Loucy (cell line): Measurements from ENCODE around the gene MINK1.

Experiments
- H2AFZ ChIP-seq: fragments of 200-600 bp; sonication (generic); 2 replicates; pipeline ENCODE4 v1.6.0; 2016; ENCODE audit warnings: antibody characterized with exemption, mild to moderate bottlenecking, low read length, moderate library complexity
- H3F3A ChIP-seq: fragments of 200-600 bp; 2 replicates; pipeline ENCODE4 v1.6.0; 2016; ENCODE audit warnings: antibody characterized with exemption, low read depth, mild to moderate bottlenecking
- H3K27me3 ChIP-seq: fragments of 200-600 bp; sonication (generic); 2 replicates; pipeline ENCODE4 v1.6.1; 2014; ENCODE audit warnings: low read length, mild to moderate bottlenecking; ENCODE audit not compliant: insufficient read depth, poor library complexity, severe bottlenecking
- H3K36me3 ChIP-seq: fragments of 200-600 bp; sonication (generic); 2 replicates; pipeline ENCODE4 v1.6.1; 2016; ENCODE audit warnings: low read length; ENCODE audit not compliant: insufficient read depth
- H3K4me1 ChIP-seq: fragments of 200-600 bp; sonication (generic); 2 replicates; pipeline ENCODE4 v1.5.1; 2014; ENCODE audit warnings: low read length, mild to moderate bottlenecking; ENCODE audit not compliant: insufficient read depth, poor library complexity, severe bottlenecking
- H3K4me2 ChIP-seq: fragments of 200-600 bp; sonication (generic); 2 replicates; pipeline ENCODE4 v1.6.0; 2014; ENCODE audit warnings: antibody characterized with exemption, low read length, low read depth, mild to moderate bottlenecking; ENCODE audit not compliant: poor library complexity, severe bottlenecking
- H3K4me3 ChIP-seq: fragments of 200-600 bp; sonication (generic); 2 replicates; pipeline ENCODE4 v1.5.1; 2014; ENCODE audit warnings: low read length, mild to moderate bottlenecking, mixed read lengths; ENCODE audit not compliant: poor library complexity, severe bottlenecking
- H3K79me2 ChIP-seq: fragments of 200-600 bp; sonication (generic); 2 replicates; pipeline ENCODE4 v1.6.1; 2014; ENCODE audit warnings: low read length; ENCODE audit not compliant: insufficient read depth
- H3K9ac ChIP-seq: fragments of 200-600 bp; sonication (generic); 2 replicates; pipeline ENCODE4 v1.6.0; 2014; ENCODE audit warnings: mild to moderate bottlenecking, low read depth, low read length, moderate library complexity; ENCODE audit not compliant: poor library complexity, severe bottlenecking
- H3K9me2 ChIP-seq: fragments of 200-600 bp; sonication (generic); replicated peaks from 2 replicates; pipeline ENCODE4 v1.6.1; 2016; ENCODE audit warnings: low read depth, low read length, mixed read lengths
- H3K9me3 ChIP-seq: fragments of 200-600 bp; sonication (generic); 2 replicates; pipeline ENCODE4 v1.6.1; 2014; ENCODE audit warnings: mild to moderate bottlenecking, antibody characterized with exemption, low read length, low read depth; ENCODE audit not compliant: insufficient read depth
- H4K20me1 ChIP-seq: fragments of 200-600 bp; sonication (generic); 2 replicates; pipeline ENCODE4 v1.6.0; 2014; ENCODE audit warnings: antibody characterized with exemption, low read length, mild to moderate bottlenecking; ENCODE audit not compliant: insufficient read depth, poor library complexity, severe bottlenecking
- EZH2phosphoT487 ChIP-seq: fragments of 200-600 bp; IDR thresholded peaks from 2 replicates; pipeline ENCODE4 v1.6.1; 2018; ENCODE audit warnings: antibody characterized with exemption, mild to moderate bottlenecking, moderate library complexity, borderline replicate concordance
- TF ChIP-seq, protein P1 (sequence below): fragments of 200-600 bp; sonication (generic); conservative IDR thresholded peaks from 2 replicates; pipeline ENCODE4 v1.5.1; 2014; ENCODE audit warnings: mild to moderate bottlenecking, antibody characterized with exemption, low read length

The MINK1 gene

GRCh38 chr17:4786516-4786915 is 46.6 kb upstream of the MINK1 start:
- Histone ChIP-seq H3K27me3 (no peaks in the 10 kb centered on the region), H3K4me3 (no peak overlapping the region), H4K20me1 (no peaks in the 10 kb centered on the region), H3K4me1 (peaks cover 10% of the 10 kb centered on the region), H3K9ac (no peak overlapping the region), H3K36me3 (no peaks in the 10 kb centered on the region), H3F3A (peaks cover 4% of the 10 kb centered on the region; the same call in 1 of the 2 replicates), H3K9me3 (no peaks in the 10 kb centered on the region), H2AFZ (no peak overlapping the region), H3K4me2 (no peak overlapping the region), H3K79me2 (no peaks in the 10 kb centered on the region), H3K9me2 (no peaks in the 10 kb centered on the region)
- TF ChIP-seq, protein P1, sequence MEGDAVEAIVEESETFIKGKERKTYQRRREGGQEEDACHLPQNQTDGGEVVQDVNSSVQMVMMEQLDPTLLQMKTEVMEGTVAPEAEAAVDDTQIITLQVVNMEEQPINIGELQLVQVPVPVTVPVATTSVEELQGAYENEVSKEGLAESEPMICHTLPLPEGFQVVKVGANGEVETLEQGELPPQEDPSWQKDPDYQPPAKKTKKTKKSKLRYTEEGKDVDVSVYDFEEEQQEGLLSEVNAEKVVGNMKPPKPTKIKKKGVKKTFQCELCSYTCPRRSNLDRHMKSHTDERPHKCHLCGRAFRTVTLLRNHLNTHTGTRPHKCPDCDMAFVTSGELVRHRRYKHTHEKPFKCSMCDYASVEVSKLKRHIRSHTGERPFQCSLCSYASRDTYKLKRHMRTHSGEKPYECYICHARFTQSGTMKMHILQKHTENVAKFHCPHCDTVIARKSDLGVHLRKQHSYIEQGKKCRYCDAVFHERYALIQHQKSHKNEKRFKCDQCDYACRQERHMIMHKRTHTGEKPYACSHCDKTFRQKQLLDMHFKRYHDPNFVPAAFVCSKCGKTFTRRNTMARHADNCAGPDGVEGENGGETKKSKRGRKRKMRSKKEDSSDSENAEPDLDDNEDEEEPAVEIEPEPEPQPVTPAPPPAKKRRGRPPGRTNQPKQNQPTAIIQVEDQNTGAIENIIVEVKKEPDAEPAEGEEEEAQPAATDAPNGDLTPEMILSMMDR = no peak
- TF ChIP-seq EZH2phosphoT487 = no peak

DNA sequence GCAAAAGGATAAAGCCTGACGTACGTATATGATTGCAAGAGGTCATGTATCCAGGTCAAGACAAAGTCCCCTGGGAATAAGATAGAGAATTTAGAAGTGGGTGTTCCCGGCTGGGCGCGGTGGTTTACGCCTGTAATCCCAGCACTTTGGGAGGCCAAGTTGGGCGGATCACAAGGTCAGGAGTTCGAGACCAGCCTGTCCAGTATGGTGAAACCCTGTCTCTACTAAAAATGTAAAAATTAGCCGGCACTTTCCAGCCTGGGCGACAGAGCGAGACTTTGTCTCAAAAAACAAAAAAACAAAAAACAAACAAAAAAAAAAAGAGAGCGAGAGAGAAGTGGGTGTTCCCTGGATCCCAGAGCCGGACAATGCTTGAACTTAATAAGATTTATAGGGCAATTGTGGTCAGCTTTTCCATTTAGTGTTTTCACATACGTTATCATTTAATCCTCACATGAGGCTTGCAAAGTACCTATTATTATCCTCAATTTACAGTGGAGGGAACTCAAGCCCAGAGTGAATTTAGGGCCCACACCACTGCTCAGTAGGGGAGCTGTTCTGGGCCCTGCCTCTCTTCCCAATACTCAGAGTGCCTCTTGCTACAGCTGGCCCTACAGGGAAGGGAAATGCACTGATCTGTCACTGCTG is 44.9 kb upstream of the MINK1 start:
- no peak overlapping the region for H3K4me3 ChIP-seq
- H3F3A ChIP-seq = peaks cover 4% of the 10 kb centered on the region; the same call in 1 of the 2 replicates
- H3K36me3 ChIP-seq = no peaks in the 10 kb centered on the region
- TF ChIP-seq EZH2phosphoT487 = no peak
- TF ChIP-seq, protein P1 = no peak
- H3K27me3 ChIP-seq = no peaks in the 10 kb centered on the region
- H3K9ac ChIP-seq = no peak overlapping the region
- H3K79me2 ChIP-seq = no peaks in the 10 kb centered on the region
- no peak overlapping the region for H3K4me2 ChIP-seq
- no peaks in the 10 kb centered on the region for H3K9me3 ChIP-seq
- no peaks in the 10 kb centered on the region for H4K20me1 ChIP-seq
- no peaks in the 10 kb centered on the region for H3K9me2 ChIP-seq
- peaks cover 10% of the 10 kb centered on the region for H3K4me1 ChIP-seq
- no peak overlapping the region for H2AFZ ChIP-seq

- H3K4me2 ChIP-seq = peak within 1 kb of the TSS; percentile 85
- peak within 1 kb of the TSS; percentile 72 for H3K4me3 ChIP-seq
- no peaks in the 10 kb centered on the region for H3K9me2 ChIP-seq
- H3K4me1 ChIP-seq = peaks cover 10% of the 10 kb centered on the region
- H2AFZ ChIP-seq = peak within 1 kb of the TSS; percentile 84; the same call in 1 of the 2 replicates
- H4K20me1 ChIP-seq = no peaks in the 10 kb centered on the region
- H3K9ac ChIP-seq = peak within 1 kb of the TSS; percentile 69
- H3K79me2 ChIP-seq = no peaks in the 10 kb centered on the region
- H3K36me3 ChIP-seq = no peaks in the 10 kb centered on the region
- H3K9me3 ChIP-seq = no peaks in the 10 kb centered on the region
- TF ChIP-seq EZH2phosphoT487 = no peak
- H3F3A ChIP-seq = peaks cover 4% of the 10 kb centered on the region; the same call in 1 of the 2 replicates
- H3K27me3 ChIP-seq = no peaks in the 10 kb centered on the region
Measured at GRCh38 chr17:4788807-4789700, 44.1 kb upstream of the MINK1 start, which contains the start of gene GLTPD2. Gene GLTPD2, plus strand, starts transcription at chr17:4788964. Its CDS starts 48 bp downstream, at chr17:4789012.
